Fibroblast of skin of back (primary cell): ENCODE data around the gene HSPG2.
"Not testable (repeated sequence)": the region's sequence is repeated elsewhere in the genome, so short reads cannot be mapped to it uniquely, and the experiment has no call there.

Experiments used
- DNase-seq: peaks from one replicate; pipeline ENCODE4 v3.0.0-alpha.2; 2013

HSPG2 gene

GRCh38 chr1:21843208-21843607 is 93.9 kb downstream of the HSPG2 start:
- no peak for DNase-seq

GRCh38 chr1:21842606-21843162 is 94.4 kb downstream of the HSPG2 start:
- DNase-seq = no peak

GRCh38 chr1:21841852-21842466 is 95.2 kb downstream of the HSPG2 start:
- DNase-seq = no peak

- DNase-seq = no peak
These were observed 96.1 kb downstream of the HSPG2 start for GRCh38 chr1:21840981-21841380.

- DNase-seq = no peak
These were observed 97.6 kb downstream of the HSPG2 start for GRCh38 chr1:21839337-21840037.

- DNase-seq = no peak
These were observed 98.6 kb downstream of the HSPG2 start for GRCh38 chr1:21838359-21839157.

GRCh38 chr1:21837476-21837875 is 99.6 kb downstream of the HSPG2 start:
- no peak for DNase-seq

GRCh38 chr1:21836729-21837128 is 100.4 kb downstream of the HSPG2 start:
- DNase-seq = no peak

GRCh38 chr1:21836010-21836409 is 101.1 kb downstream of the HSPG2 start:
- DNase-seq = no peak

GRCh38 chr1:21834666-21835065 is 102.4 kb downstream of the HSPG2 start:
- DNase-seq = no peak

- no peak for DNase-seq
These were observed 103.0 kb downstream of the HSPG2 start for GRCh38 chr1:21834094-21834493.

- no peak for DNase-seq
These were observed 103.6 kb downstream of the HSPG2 start for GRCh38 chr1:21833392-21833976.

GRCh38 chr1:21831454-21831970 is 105.6 kb downstream of the HSPG2 start:
- no peak for DNase-seq

- no peak for DNase-seq
These were observed 106.2 kb downstream of the HSPG2 start for GRCh38 chr1:21830792-21831453.

- no peak for DNase-seq
These were observed 107.8 kb downstream of the HSPG2 start for GRCh38 chr1:21829294-21829693.

GRCh38 chr1:21828506-21829210 is 108.5 kb downstream of the HSPG2 start:
- DNase-seq = no peak

GRCh38 chr1:21828075-21828474 is 109.0 kb downstream of the HSPG2 start:
- no peak for DNase-seq

GRCh38 chr1:21827141-21827679 is 109.9 kb downstream of the HSPG2 start:
- no peak for DNase-seq

GRCh38 chr1:21826694-21827093 is 110.4 kb downstream of the HSPG2 start:
- not testable (repeated sequence) for DNase-seq

GRCh38 chr1:21825393-21825792 is 111.7 kb downstream of the HSPG2 start:
- DNase-seq = no peak

GRCh38 chr1:21824926-21825325 is 112.2 kb downstream of the HSPG2 start:
- DNase-seq = no peak
